GM19328 (cell line): ENCODE measurements around the gene WWC2.

Experiments
- ATAC-seq: cut with Tn5 transposase; IDR thresholded peaks from one replicate; pipeline ENCODE4 v1.9.1; 2021; ENCODE audit warnings: mild to moderate bottlenecking, moderate library complexity; ENCODE audit not compliant: unreplicated experiment

The WWC2 gene

DNA sequence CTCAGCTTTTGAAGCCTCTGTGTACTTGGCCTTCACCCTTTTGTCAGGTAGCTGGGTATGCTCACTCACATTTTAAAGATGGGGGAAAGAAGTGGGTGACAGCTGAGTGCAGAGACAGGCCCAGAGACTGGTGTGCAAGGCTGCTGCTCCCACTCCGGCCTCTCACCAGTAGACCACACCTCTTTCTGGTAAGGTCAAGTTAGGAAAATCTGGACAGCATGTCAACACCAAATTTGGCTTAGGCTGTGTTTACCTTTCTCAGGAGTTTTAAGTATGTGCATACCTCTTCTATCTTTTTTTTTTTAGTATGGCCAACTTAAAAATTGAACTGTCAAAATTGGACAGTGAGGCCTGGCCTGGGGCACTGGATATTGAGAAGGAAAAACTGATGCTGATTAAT lies 154.4 kb downstream of the WWC2 start:
- no peak for ATAC-seq

DNA sequence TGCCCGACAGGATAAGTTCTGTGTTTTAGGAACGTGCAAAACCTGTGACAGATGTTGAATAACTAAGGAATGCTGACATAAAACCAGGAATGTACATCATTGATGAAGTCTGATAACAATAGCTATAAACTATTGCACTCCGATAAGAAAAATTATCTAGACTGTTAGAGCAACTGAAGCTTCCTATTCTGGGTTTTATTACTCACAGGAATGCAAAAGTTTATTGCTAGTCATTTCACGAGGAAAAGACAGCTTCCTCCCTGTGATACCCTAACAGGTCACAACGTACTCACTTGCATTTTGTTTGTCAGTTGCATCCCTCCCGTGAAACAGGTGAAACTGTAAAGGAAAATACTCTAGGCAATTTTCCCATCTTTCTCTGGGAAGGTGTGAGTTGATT lies 155.1 kb downstream of the WWC2 start:
- no peak for ATAC-seq

GRCh38 chr4:183255487-183255886 lies 156.4 kb downstream of the WWC2 start:
- ATAC-seq = no peak

DNA sequence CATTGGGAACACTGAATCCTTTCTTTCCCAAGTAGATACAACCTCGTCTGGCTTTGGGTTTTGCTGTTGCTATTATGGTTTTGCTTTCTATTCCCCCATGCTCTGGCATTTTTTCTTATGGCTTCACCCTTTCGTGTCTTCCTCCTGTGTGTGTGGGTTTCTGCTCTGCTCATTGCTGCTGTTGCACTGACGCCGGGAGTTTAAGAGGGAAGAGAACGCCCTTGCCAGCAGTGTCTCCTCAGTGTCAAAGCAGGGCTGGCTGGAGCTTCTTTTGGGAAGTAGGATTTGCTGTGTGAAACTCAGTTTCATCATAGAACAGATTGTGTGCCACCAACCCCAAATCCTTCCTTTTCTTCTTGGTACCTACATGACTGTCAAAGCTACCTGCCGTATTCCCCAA lies 157.3 kb downstream of the WWC2 start:
- no peak for ATAC-seq

DNA sequence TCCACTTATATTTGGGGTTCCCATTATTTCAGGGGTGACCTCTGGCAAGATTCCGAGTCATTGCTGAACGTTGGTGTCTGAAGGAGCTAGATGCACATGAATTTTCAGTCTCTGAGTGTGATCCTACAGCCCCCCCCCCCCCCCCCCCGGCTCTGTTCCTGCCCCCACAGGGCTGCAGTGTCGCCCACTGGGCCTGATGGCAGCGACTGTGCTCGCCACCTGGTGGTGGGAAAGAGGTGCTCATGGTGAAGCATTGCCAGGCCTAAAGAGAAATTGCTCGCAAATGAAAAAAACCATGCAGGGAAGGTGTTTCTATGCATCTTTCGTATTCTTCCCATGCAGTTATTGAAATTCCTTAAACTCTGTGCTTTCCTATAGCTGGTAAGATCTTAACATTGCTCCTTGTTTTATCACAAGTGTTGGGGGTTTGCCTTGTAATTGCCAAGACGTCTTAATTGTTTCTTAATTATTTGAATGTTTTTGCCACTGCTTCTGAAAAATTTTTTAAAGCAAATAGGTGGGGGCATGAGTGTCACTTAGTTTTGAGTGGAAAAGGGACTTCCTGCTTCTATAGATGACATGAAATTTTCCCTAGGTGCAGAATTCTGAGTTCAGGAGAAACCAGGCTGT lies 157.8 kb downstream of the WWC2 start:
- peak; percentile 59 for ATAC-seq

- ATAC-seq = no peak
These were observed 158.8 kb downstream of the WWC2 start for GRCh38 chr4:183257808-183258207.

GRCh38 chr4:183260491-183261151 lies 161.6 kb downstream of the WWC2 start:
- no peak for ATAC-seq

DNA sequence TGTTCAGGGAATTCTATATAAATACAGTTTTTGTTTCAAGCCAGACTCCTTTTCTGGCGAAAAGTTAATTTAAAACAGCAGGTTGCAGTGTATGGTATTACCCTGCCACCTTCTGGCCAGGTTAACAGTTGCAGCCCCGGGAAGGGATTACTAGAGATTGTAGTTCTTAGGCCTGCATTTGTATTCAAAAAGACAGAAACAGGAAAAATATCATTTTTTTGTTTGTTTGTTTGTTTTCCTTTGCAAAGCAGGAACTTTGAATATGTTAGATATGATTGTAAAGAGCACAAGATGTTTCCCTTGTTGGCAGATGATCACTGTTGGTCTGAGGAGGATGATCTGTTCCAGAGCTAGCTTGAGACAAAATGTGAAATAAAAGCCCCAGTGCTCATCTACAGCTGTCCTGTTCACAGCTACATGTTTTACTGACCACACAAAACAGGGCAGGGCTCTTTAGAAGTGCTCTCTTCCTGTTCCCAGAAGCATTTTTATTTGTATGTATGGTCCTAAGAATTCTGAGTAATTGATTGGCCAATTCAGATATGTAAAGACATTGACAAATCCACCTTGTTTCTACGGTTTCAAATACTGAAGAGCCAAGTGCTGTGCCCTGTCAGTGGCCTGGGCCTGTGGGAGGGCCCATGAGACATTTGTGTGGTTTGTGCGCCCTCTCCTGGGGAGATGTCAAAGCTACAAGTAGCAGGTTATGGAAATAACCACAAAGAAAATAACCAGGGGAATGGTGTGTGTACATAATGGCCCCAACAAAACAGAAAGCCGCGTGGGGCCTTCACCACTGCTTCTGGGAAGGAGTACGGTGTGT lies 163.1 kb downstream of the WWC2 start:
- peak; percentile 89 for ATAC-seq

DNA sequence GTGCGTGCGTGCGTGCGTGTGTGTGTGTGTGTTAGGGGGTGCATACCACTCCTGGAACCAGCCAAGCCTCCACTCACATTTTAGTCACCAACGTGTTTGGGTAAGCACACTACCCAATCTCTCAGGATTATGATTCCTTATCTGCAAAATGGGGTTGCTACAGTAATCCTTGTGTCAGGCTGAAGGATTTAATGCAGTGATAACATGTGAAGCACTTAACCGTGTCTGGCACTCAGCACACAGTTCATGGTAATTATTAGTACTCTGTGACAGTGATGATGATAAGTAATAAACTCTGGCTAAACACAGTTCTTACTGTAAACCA lies 163.7 kb downstream of the WWC2 start:
- ATAC-seq = no peak

- ATAC-seq = no peak
These were observed 164.8 kb downstream of the WWC2 start for GRCh38 chr4:183263787-183264386.

GRCh38 chr4:183264614-183265013 lies 165.6 kb downstream of the WWC2 start:
- ATAC-seq = no peak

- ATAC-seq = no peak
These were observed 167.3 kb downstream of the WWC2 start for GRCh38 chr4:183266371-183266770.

DNA sequence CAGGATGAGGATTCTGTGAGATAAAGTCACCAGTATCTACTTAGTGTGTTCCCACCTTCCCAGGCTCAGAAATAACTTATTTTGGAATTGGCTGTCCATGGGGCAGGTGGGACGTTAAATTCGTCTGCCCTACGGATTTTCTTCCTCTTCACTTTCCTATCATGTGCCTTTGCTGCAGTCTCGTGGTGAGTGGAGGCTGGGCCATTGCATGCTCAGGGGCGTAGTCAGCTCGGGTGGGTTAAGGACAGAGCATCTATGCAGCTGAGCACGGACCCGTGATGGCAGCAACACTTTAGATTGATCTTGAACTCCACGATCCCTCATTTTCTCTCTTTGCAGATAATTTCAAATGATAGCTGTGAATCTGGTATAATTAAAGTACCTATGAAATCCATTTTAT lies 169.5 kb downstream of the WWC2 start:
- ATAC-seq = no peak

DNA sequence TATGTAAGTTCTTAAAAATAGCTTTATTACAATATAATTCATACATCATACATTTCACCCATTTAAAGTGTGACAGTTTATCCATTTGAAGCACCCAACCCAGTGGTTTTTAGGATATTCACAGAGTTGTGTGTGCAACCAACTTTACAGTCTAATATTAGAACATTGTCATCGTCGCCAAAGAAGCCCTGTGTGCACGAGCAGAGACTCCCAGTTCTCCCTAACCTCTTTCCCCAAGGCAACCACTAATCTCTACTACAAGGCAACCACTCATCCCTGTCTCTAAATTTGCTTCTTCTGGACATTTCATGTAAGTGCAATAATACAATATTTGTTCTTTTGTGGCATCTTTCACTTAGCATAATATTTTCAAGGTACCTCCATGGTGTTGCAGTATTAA lies 173.3 kb downstream of the WWC2 start:
- ATAC-seq = no peak

DNA sequence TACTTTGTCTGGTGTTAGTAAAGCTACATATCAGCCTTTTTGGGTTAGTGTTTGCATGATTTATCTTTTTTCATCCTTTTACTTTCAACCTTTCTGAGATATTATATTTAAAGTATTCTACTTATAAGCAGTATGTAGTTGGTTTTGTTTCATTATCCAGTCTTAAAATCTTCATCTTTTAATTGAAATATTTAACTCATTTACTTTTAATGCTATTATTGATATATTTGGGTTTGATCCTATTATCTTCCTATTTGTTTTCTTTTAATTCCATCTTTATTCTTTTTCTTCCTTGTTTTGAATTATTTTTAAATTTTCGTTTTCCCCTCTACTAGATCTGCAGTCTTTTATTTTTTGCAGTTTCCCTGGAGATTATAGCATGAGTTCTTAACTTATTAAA lies 177.0 kb downstream of the WWC2 start:
- no peak for ATAC-seq

DNA sequence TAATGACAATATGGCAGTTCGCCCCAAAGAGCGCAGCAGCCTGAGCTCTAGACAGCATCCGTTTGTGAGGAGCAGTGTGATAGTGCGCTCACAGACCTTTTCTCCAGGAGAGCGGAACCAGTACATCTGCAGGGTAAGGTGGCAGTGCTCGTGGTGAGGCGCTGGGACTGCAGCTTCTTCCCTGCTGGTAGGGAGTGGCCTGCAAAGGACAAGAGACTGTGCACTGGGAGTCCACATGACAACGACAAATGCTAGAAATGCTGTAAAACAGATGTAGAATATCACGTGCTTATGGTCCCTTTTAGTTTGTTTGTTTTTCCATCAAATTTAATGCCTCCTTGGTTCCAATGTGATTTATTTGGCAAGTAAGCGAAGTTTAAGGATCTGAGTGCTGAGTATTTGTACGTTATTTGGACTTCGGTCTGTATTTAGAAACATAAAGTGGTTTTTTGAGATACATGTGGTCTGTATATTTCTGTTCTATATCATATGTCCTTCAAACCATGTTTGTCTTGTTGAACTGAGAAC lies 185.3 kb downstream of the WWC2 start:
- ATAC-seq = no peak

GRCh38 chr4:183284965-183285364 lies 185.9 kb downstream of the WWC2 start:
- no peak for ATAC-seq

DNA sequence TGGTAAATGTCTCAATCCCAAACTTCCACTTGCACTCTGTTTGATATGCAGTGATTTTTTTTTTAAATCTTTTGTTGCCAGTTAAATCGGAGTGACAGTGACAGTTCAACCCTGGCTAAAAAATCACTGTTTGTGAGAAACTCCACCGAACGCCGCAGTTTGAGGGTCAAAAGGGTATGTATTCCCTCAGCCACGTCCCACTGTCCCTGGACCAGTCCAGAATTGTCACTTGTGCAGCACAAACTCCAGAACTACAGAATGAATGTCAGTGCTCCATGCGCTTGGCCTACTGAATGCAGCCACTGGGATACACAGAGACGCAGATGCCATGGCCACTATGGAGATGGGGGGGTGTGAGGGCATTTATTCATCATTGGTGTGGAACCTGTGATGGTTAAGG lies 186.8 kb downstream of the WWC2 start:
- ATAC-seq = no peak

GRCh38 chr4:183286590-183287308 lies 187.7 kb downstream of the WWC2 start:
- no peak for ATAC-seq

DNA sequence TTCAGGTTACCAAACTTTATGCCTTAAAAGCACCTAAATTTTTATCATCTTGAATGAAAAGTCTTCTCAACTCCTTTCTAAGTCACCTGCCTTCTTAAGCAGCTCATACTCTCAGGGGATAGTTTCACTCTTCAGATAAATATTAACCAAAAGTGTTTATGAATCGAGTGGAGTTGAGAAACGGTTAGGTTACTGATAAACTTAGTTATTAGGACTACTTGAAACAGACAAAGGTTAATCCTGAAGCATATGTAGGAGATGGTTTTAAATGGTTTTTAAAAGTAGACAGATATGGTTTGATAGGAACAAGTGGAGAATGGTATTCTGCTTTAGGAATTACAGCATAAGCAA lies 188.2 kb downstream of the WWC2 start:
- ATAC-seq = peak; percentile 50

- ATAC-seq = peak; percentile 52
These were observed 188.6 kb downstream of the WWC2 start for GRCh38 chr4:183287677-183288076.
